Natural killer cell (primary cell): Measurements from ENCODE around the gene CALB2. TPM values are rescaled to one million over a fixed set of nuclear protein-coding genes. Genes with fewer than 3 reads are reported as not detected.

Source experiments
- ATAC-seq, 3 donors: fragments of 150-1000 bp in 2 of 3; fragments of 200-7000 bp in 1 of 3; cut with Tn5 transposase; 1 replicate in 1 of 3; 2 replicates in 2 of 3; pipeline ENCODE4 v1.10.0; 2021; ENCODE audit warnings: mild to moderate bottlenecking in 2 of 3, moderate library complexity in 2 of 3
- DNase-seq, 2 donors: peaks; one replicate each; pipeline versions ENCODE4 v3.0.0 to v3.0.0-alpha.2; 2013 to 2021; ENCODE audit warnings: mixed read lengths in 1 of 2
- H3K27ac ChIP-seq: one replicate; pipeline ENCODE4 v1.5.1; 2013; ENCODE audit warnings: mild to moderate bottlenecking, low read length
- H3K27me3 ChIP-seq: one replicate; pipeline ENCODE4 v1.6.1; 2013; ENCODE audit warnings: low read length; ENCODE audit not compliant: control insufficient read depth, insufficient read depth
- H3K36me3 ChIP-seq: one replicate; pipeline ENCODE4 v1.6.1; 2013; ENCODE audit warnings: low read length; ENCODE audit not compliant: control insufficient read depth, insufficient read depth
- H3K4me1 ChIP-seq: one replicate; pipeline ENCODE4 v1.6.1; 2013; ENCODE audit warnings: low read length; ENCODE audit not compliant: control insufficient read depth, insufficient read depth
- H3K4me3 ChIP-seq: one replicate; pipeline ENCODE4 v1.5.1; 2013; ENCODE audit warnings: low read length
- H3K9me3 ChIP-seq: one replicate; pipeline ENCODE4 v1.6.1; 2013; ENCODE audit warnings: low read length; ENCODE audit not compliant: control insufficient read depth, insufficient read depth
- H3K27ac Mint-ChIP-seq, 2 donors: one replicate each; pipeline ENCODE4 v1.8.0; 2022; ENCODE audit warnings: mild to moderate bottlenecking in 2 of 2, mixed read lengths in 2 of 2, moderate library complexity in 1 of 2
- H3K27me3 Mint-ChIP-seq, 2 donors: one replicate each; pipeline ENCODE4 v1.8.0; 2022; ENCODE audit warnings: low read depth in 2 of 2, mixed read lengths in 2 of 2
- H3K36me3 Mint-ChIP-seq: one replicate; pipeline ENCODE4 v1.8.0; 2022; ENCODE audit warnings: mixed read lengths
- H3K4me1 Mint-ChIP-seq, 2 donors: one replicate each; pipeline ENCODE4 v1.8.0; 2022; ENCODE audit warnings: mixed read lengths in 2 of 2
- H3K4me3 Mint-ChIP-seq: one replicate; pipeline ENCODE4 v1.8.0; 2022; ENCODE audit warnings: mild to moderate bottlenecking, moderate library complexity, mixed read lengths
- H3K9me3 Mint-ChIP-seq, 2 donors: one replicate each; pipeline ENCODE4 v1.8.0; 2022; ENCODE audit warnings: mixed read lengths in 2 of 2
- CTCF ChIP-seq: fragments of 200-600 bp; IDR thresholded peaks from one replicate; pipeline ENCODE4 v1.8.0; 2022; ENCODE audit warnings: antibody characterized with exemption
- WGBS: methylation state at CpG from one replicate; pipeline ENCODE4 v1.1.7; 2013; ENCODE audit warnings: missing lambda C conversion rate; ENCODE audit not compliant: insufficient coverage; 5-methylcytosine and 5-hydroxymethylcytosine counted together
- intact Hi-C: fragments of 100-400 bp; cut with micrococcal nuclease; formaldehyde crosslinking; loops from one replicate; pipeline ENCODE4 v1.14.2; 2022
- total RNA-seq, 4 donors: library from RNA; stranded (reverse); fragments of 120-200 nt in 1 of 4; gene quantifications; one replicate each; pipeline versions ENCODE4 v1.2.3 to v1.2.4, GENCODE V29; 2013 to 2022

Gene CALB2
- total RNA-seq, 3 donors from 2014 or later (not counting 1 experiment from before 2014, with no cell fraction given), result not detected

GRCh38 chr16:71371237-71371636 is 12.7 kb downstream of the CALB2 start:
- Mint-ChIP-seq H3K27ac (no peak overlapping the region), H3K4me1 (peaks cover 0 to 5% of the 10 kb centered on the region in 2 donors), H3K27me3 (peaks cover 7 to 24% of the 10 kb centered on the region in 2 donors), H3K36me3 (no peaks in the 10 kb centered on the region), H3K4me3 (no peak overlapping the region), H3K9me3 (no peaks in the 10 kb centered on the region)
- Histone ChIP-seq H3K4me1 (no peaks in the 10 kb centered on the region), H3K9me3 (no peaks in the 10 kb centered on the region), H3K27me3 (no peaks in the 10 kb centered on the region), H3K27ac (no peak overlapping the region), H3K36me3 (no peaks in the 10 kb centered on the region), H3K4me3 (no peak overlapping the region)
- TF ChIP-seq CTCF, result no peak
- no peak for DNase-seq
- intact Hi-C loops, result no loop called here
- WGBS, result 72% methylated on average over 2 of the region's 2 CpGs
- no peak for ATAC-seq

GRCh38 chr16:71373073-71373472 is 14.6 kb downstream of the CALB2 start:
- no peak overlapping the region for H3K27ac Mint-ChIP-seq
- TF ChIP-seq CTCF, result no peak

GRCh38 chr16:71376465-71377157 is 18.1 kb downstream of the CALB2 start:
- Mint-ChIP-seq H3K4me3 (no peak overlapping the region), H3K36me3 (no peaks in the 10 kb centered on the region), H3K4me1 (no peaks in the 10 kb centered on the region), H3K9me3 (no peaks in the 10 kb centered on the region), H3K27ac (no peak overlapping the region), H3K27me3 (peaks cover 13 to 17% of the 10 kb centered on the region in 2 donors)
- intact Hi-C loops, result no loop called here
- no peak for TF ChIP-seq CTCF
- Histone ChIP-seq H3K27ac (no peak overlapping the region), H3K27me3 (no peaks in the 10 kb centered on the region), H3K4me3 (no peak overlapping the region), H3K36me3 (no peaks in the 10 kb centered on the region), H3K4me1 (no peaks in the 10 kb centered on the region), H3K9me3 (no peaks in the 10 kb centered on the region)
- ATAC-seq, result no peak
- DNase-seq, result no peak
- WGBS, result 82% methylated on average over 5 of the region's 5 CpGs

More at GRCh38 chr16:71373073-71373472, 14.6 kb downstream of the CALB2 start:
- 67% methylated on average over 8 of the region's 8 CpGs for WGBS
- H3K27ac ChIP-seq, result no peak overlapping the region
- no peaks in the 10 kb centered on the region for H3K9me3 ChIP-seq
- intact Hi-C loops, result no loop called here
- DNase-seq (no peak), ATAC-seq (no peak)
- Mint-ChIP-seq H3K4me3 (no peak overlapping the region), H3K27me3 (peaks cover 18 to 24% of the 10 kb centered on the region in 2 donors), H3K9me3 (no peaks in the 10 kb centered on the region), H3K4me1 (no peaks in the 10 kb centered on the region), H3K36me3 (no peaks in the 10 kb centered on the region)
- no peaks in the 10 kb centered on the region for H3K36me3 ChIP-seq
- no peaks in the 10 kb centered on the region for H3K27me3 ChIP-seq
- H3K4me3 ChIP-seq, result no peak overlapping the region
- no peaks in the 10 kb centered on the region for H3K4me1 ChIP-seq

GRCh38 chr16:71379711-71380110 is 21.2 kb downstream of the CALB2 start:
- H3K4me1 ChIP-seq, result no peaks in the 10 kb centered on the region
- H3K9me3 Mint-ChIP-seq, result no peaks in the 10 kb centered on the region
- H3K27me3 Mint-ChIP-seq, result peaks cover 8 to 14% of the 10 kb centered on the region in 2 donors
- H3K4me3 ChIP-seq, result no peak overlapping the region
- TF ChIP-seq CTCF, result no peak
- H3K4me1 Mint-ChIP-seq, result peaks cover 0 to 10% of the 10 kb centered on the region in 2 donors
- no peaks in the 10 kb centered on the region for H3K36me3 ChIP-seq
- H3K27me3 ChIP-seq, result no peaks in the 10 kb centered on the region
- no peaks in the 10 kb centered on the region for H3K9me3 ChIP-seq
- no peak overlapping the region for H3K27ac ChIP-seq
- WGBS, result 100% methylated on average over 1 of the region's 1 CpG
- intact Hi-C loops, result no loop called here
- H3K36me3 Mint-ChIP-seq, result no peaks in the 10 kb centered on the region
- ATAC-seq (no peak), DNase-seq (no peak)
- no peak overlapping the region for H3K27ac Mint-ChIP-seq
- no peak overlapping the region for H3K4me3 Mint-ChIP-seq
